Neural cell (in vitro differentiated cells): Measurements from ENCODE around the gene HUS1B. TPM values are rescaled to one million over a fixed set of nuclear protein-coding genes. Genes with fewer than 3 reads are reported as not detected.

Experiments used
- H2AFZ ChIP-seq: fragments of 200-600, 300-800 bp; sonication (generic), shearing (Covaris generic); 2 replicates; pipeline ENCODE4 v1.6.0; 2014; ENCODE audit warnings: low read depth, mild to moderate bottlenecking, antibody characterized with exemption, low read length, moderate library complexity
- H3F3A ChIP-seq: fragments of 200-600 bp; shearing (Covaris generic); 2 replicates; pipeline ENCODE4 v1.6.1; 2016; ENCODE audit warnings: mild to moderate bottlenecking, moderate library complexity, mixed read lengths, antibody characterized with exemption, low read length; ENCODE audit not compliant: insufficient read depth, poor library complexity, severe bottlenecking
- H3K27ac ChIP-seq: fragments of 200-600, 300-800 bp; sonication (generic), shearing (Covaris generic); 2 replicates; pipeline ENCODE4 v1.5.1; 2014; ENCODE audit warnings: mild to moderate bottlenecking, low read length, moderate library complexity
- H3K27me3 ChIP-seq: fragments of 300-800, 200-600 bp; sonication (generic), shearing (Covaris generic); 2 replicates; pipeline ENCODE4 v1.6.0; 2014; ENCODE audit warnings: mild to moderate bottlenecking, low read depth, low read length, moderate library complexity; ENCODE audit not compliant: insufficient read depth
- H3K36me3 ChIP-seq: fragments of 300-800, 200-600 bp; sonication (generic), shearing (Covaris generic); 2 replicates; pipeline ENCODE4 v1.5.1; 2014; ENCODE audit warnings: mild to moderate bottlenecking, antibody characterized with exemption, low read length, moderate library complexity; ENCODE audit not compliant: insufficient read depth
- H3K4me2 ChIP-seq: fragments of 300-800, 200-600 bp; sonication (generic), shearing (Covaris generic); 2 replicates; pipeline ENCODE4 v1.6.0; 2014; ENCODE audit warnings: mild to moderate bottlenecking, low read length
- H3K4me3 ChIP-seq: fragments of 300-800, 200-600 bp; sonication (generic), shearing (Covaris generic); 2 replicates; pipeline ENCODE4 v1.5.1; 2014; ENCODE audit warnings: mild to moderate bottlenecking, low read length, moderate library complexity
- H3K79me2 ChIP-seq: fragments of 200-600 bp; shearing (Covaris generic); replicated peaks from 2 replicates; pipeline ENCODE4 v1.6.0; 2014; ENCODE audit warnings: mild to moderate bottlenecking, low read length, moderate library complexity; ENCODE audit not compliant: insufficient read depth
- H3K9ac ChIP-seq: fragments of 300-800, 200-600 bp; sonication (generic), shearing (Covaris generic); 2 replicates; pipeline ENCODE4 v1.6.1; 2016; ENCODE audit warnings: mild to moderate bottlenecking, low read length, mixed read lengths
- H3K9me2 ChIP-seq: fragments of 200-600 bp; shearing (Covaris generic); 2 replicates; pipeline ENCODE4 v1.6.1; 2016; ENCODE audit warnings: mild to moderate bottlenecking, low read length, mixed read lengths; ENCODE audit not compliant: insufficient read depth
- H3K9me3 ChIP-seq: fragments of 200-600, 300-800 bp; sonication (generic), shearing (Covaris generic); 2 replicates; pipeline ENCODE4 v1.6.1; 2016; ENCODE audit warnings: mild to moderate bottlenecking, mixed run types, low read length, moderate library complexity, mixed read lengths
- H4K20me1 ChIP-seq: fragments of 200-600 bp; shearing (Covaris generic); 2 replicates; pipeline ENCODE4 v1.6.1; 2016; ENCODE audit warnings: mild to moderate bottlenecking, mixed run types; ENCODE audit not compliant: insufficient read depth
- EP300 ChIP-seq: fragments of 450-650 bp; conservative IDR thresholded peaks from 2 replicates; pipeline ENCODE4 v1.6.1; 2014; ENCODE audit warnings: antibody characterized with exemption, mild to moderate bottlenecking, moderate library complexity; ENCODE audit not compliant: poor library complexity, severe bottlenecking
- EZH2 ChIP-seq: fragments of 200-600, 300-800 bp; shearing (Covaris generic), sonication (generic); IDR thresholded peaks from 2 replicates; pipeline ENCODE4 v1.6.1; 2014; ENCODE audit warnings: antibody characterized with exemption, low read length, borderline replicate concordance, mild to moderate bottlenecking; ENCODE audit not compliant: insufficient read depth, poor library complexity, severe bottlenecking
- MXI1 ChIP-seq: fragments of 450-650 bp; conservative IDR thresholded peaks from 2 replicates; pipeline ENCODE4 v1.6.1; 2014; ENCODE audit warnings: antibody characterized with exemption, mild to moderate bottlenecking; ENCODE audit not compliant: poor library complexity, severe bottlenecking
- POLR2AphosphoS5 ChIP-seq: IDR thresholded peaks from 2 replicates; pipeline ENCODE4 v1.6.1; 2012
- RAD21 ChIP-seq: fragments of 450-650 bp; conservative IDR thresholded peaks from 2 replicates; pipeline ENCODE4 v1.6.1; 2014; ENCODE audit warnings: antibody characterized with exemption, mild to moderate bottlenecking, moderate library complexity
- SMC3 ChIP-seq: fragments of 450-650 bp; conservative IDR thresholded peaks from 2 replicates; pipeline ENCODE4 v1.6.1; 2014; ENCODE audit warnings: antibody characterized with exemption, mild to moderate bottlenecking, moderate library complexity; ENCODE audit not compliant: poor library complexity
- TAF1 ChIP-seq: IDR thresholded peaks from 2 replicates; pipeline ENCODE4 v1.6.1; 2012; ENCODE audit warnings: low read depth
- polyA plus RNA-seq: library from polyadenylated mRNA; depleted of rRNA; stranded (reverse); fragments of >200 nt; gene quantifications from 2 replicates; pipeline ENCODE4 v1.2.3, GENCODE V29; 2014
- TF ChIP-seq, protein P1 (sequence below): fragments of 450-650 bp; IDR thresholded peaks from 2 replicates; pipeline ENCODE4 v1.5.1; 2014; ENCODE audit warnings: antibody characterized with exemption, mild to moderate bottlenecking, moderate library complexity; ENCODE audit not compliant: poor library complexity, severe bottlenecking
- TF ChIP-seq, protein P2 (sequence below): IDR thresholded peaks from 2 replicates; pipeline ENCODE4 v1.6.1; 2012; ENCODE audit warnings: borderline replicate concordance

HUS1B gene
- polyA plus RNA-seq, 1 donor from 2014 or later, result 0.52 TPM

GRCh38 chr6:642805-643204 is 14.1 kb downstream of the HUS1B start:
- Histone ChIP-seq H3K79me2 (no peaks in the 10 kb centered on the region), H3K9me2 (no peaks in the 10 kb centered on the region), H3F3A (no peaks in the 10 kb centered on the region), H3K9me3 (no peaks in the 10 kb centered on the region), H3K36me3 (no peaks in the 10 kb centered on the region), H3K4me2 (no peak overlapping the region), H4K20me1 (no peaks in the 10 kb centered on the region), H3K27ac (no peak overlapping the region), H3K27me3 (no peaks in the 10 kb centered on the region), H3K4me3 (no peak overlapping the region), H3K9ac (no peak overlapping the region), H2AFZ (no peak overlapping the region)
- TF ChIP-seq, protein P1, sequence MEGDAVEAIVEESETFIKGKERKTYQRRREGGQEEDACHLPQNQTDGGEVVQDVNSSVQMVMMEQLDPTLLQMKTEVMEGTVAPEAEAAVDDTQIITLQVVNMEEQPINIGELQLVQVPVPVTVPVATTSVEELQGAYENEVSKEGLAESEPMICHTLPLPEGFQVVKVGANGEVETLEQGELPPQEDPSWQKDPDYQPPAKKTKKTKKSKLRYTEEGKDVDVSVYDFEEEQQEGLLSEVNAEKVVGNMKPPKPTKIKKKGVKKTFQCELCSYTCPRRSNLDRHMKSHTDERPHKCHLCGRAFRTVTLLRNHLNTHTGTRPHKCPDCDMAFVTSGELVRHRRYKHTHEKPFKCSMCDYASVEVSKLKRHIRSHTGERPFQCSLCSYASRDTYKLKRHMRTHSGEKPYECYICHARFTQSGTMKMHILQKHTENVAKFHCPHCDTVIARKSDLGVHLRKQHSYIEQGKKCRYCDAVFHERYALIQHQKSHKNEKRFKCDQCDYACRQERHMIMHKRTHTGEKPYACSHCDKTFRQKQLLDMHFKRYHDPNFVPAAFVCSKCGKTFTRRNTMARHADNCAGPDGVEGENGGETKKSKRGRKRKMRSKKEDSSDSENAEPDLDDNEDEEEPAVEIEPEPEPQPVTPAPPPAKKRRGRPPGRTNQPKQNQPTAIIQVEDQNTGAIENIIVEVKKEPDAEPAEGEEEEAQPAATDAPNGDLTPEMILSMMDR, result no peak
- TF ChIP-seq RAD21 (no peak), EZH2 (no peak), TAF1 (no peak), SMC3 (no peak), POLR2AphosphoS5 (no peak), EP300 (no peak), MXI1 (no peak)
- TF ChIP-seq, protein P2, sequence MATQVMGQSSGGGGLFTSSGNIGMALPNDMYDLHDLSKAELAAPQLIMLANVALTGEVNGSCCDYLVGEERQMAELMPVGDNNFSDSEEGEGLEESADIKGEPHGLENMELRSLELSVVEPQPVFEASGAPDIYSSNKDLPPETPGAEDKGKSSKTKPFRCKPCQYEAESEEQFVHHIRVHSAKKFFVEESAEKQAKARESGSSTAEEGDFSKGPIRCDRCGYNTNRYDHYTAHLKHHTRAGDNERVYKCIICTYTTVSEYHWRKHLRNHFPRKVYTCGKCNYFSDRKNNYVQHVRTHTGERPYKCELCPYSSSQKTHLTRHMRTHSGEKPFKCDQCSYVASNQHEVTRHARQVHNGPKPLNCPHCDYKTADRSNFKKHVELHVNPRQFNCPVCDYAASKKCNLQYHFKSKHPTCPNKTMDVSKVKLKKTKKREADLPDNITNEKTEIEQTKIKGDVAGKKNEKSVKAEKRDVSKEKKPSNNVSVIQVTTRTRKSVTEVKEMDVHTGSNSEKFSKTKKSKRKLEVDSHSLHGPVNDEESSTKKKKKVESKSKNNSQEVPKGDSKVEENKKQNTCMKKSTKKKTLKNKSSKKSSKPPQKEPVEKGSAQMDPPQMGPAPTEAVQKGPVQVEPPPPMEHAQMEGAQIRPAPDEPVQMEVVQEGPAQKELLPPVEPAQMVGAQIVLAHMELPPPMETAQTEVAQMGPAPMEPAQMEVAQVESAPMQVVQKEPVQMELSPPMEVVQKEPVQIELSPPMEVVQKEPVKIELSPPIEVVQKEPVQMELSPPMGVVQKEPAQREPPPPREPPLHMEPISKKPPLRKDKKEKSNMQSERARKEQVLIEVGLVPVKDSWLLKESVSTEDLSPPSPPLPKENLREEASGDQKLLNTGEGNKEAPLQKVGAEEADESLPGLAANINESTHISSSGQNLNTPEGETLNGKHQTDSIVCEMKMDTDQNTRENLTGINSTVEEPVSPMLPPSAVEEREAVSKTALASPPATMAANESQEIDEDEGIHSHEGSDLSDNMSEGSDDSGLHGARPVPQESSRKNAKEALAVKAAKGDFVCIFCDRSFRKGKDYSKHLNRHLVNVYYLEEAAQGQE, result no peak

GRCh38 chr6:641225-641985 is 15.5 kb downstream of the HUS1B start:
- H3K36me3 ChIP-seq, result no peaks in the 10 kb centered on the region
- no peaks in the 10 kb centered on the region for H3K27me3 ChIP-seq
- H2AFZ ChIP-seq, result no peak overlapping the region
- no peak overlapping the region for H3K4me3 ChIP-seq
- H3K9me2 ChIP-seq, result no peaks in the 10 kb centered on the region
- H3K27ac ChIP-seq, result no peak overlapping the region
- H3K79me2 ChIP-seq, result no peaks in the 10 kb centered on the region
- TF ChIP-seq MXI1, result no peak
- TF ChIP-seq, protein P2, result no peak
- no peaks in the 10 kb centered on the region for H3F3A ChIP-seq
- H3K9me3 ChIP-seq, result no peaks in the 10 kb centered on the region
- no peak overlapping the region for H3K9ac ChIP-seq
- no peak overlapping the region for H3K4me2 ChIP-seq
- H4K20me1 ChIP-seq, result no peaks in the 10 kb centered on the region
